ENCODE data around the gene NOLC1. TPM values are rescaled to one million over a fixed set of nuclear protein-coding genes. Genes with fewer than 3 reads are reported as not detected.
A peak's percentile ranks its signal among the peaks of the same experiment; 100 is the strongest.

Gene NOLC1
- total and polyA plus RNA-seq, 2 donors (not counting 1 experiment from before 2014, with no cell fraction given), result 16.5 to 64.7 TPM

GRCh38 chr10:102153093-102153620, 968 bp downstream of the NOLC1 start:
- H3K9me3 ChIP-seq (ENCODE audit: control insufficient read depth, insufficient read depth, low read depth, low read length), result no peaks in the 10 kb centered on the region
- TF ChIP-seq CTCF (conservative IDR thresholded peaks at IDR 0.05 in 1 of 2, IDR thresholded peaks at IDR 0.05 in 1 of 2; ENCODE audit: low read depth in 1 of 2, low read length in 2 of 2), result no peak
- no peak for TF ChIP-seq EZH2 (IDR thresholded peaks at IDR 0.05; ENCODE audit: low read length, missing control alignments)
- H2AFZ ChIP-seq (ENCODE audit: low read length), result no peak overlapping the region
- peak overlapping the region; percentile 95 for H3K4me2 ChIP-seq (ENCODE audit: extremely low read depth, insufficient read depth, low read length)
- no peaks in the 10 kb centered on the region for H3K27me3 ChIP-seq (ENCODE audit: control insufficient read depth, insufficient read depth, low read length)
- H3K4me1 ChIP-seq (ENCODE audit: control insufficient read depth, extremely low read depth, insufficient read depth, low read length), result peaks cover 7% of the 10 kb centered on the region
- peak overlapping the region; percentile 90 for H3K9ac ChIP-seq (ENCODE audit: insufficient read depth, low read length)
- peak overlapping the region; percentile 79 to 100 (median 86) for H3K4me3 ChIP-seq (replicated peaks in 1 of 4; ENCODE audit: control extremely low read depth in 1 of 4, insufficient read depth in 1 of 4, low read depth in 3 of 4, low read length in 4 of 4)
- no peaks in the 10 kb centered on the region for H4K20me1 ChIP-seq (ENCODE audit: control insufficient read depth, extremely low read depth, insufficient read depth, low read length)
- peak overlapping the region; percentile 96 for H3K27ac ChIP-seq (ENCODE audit: insufficient read depth, low read length)
- DNase-seq (ENCODE audit: low read depth in 2 of 2), result peak; percentile 15 to 16
- peaks cover 53% of the 10 kb centered on the region for H3K79me2 ChIP-seq (ENCODE audit: control insufficient read depth, insufficient read depth, low read length)
- peaks cover 22% of the 10 kb centered on the region for H3K36me3 ChIP-seq (ENCODE audit: control insufficient read depth, insufficient read depth, low read length)

DNA sequence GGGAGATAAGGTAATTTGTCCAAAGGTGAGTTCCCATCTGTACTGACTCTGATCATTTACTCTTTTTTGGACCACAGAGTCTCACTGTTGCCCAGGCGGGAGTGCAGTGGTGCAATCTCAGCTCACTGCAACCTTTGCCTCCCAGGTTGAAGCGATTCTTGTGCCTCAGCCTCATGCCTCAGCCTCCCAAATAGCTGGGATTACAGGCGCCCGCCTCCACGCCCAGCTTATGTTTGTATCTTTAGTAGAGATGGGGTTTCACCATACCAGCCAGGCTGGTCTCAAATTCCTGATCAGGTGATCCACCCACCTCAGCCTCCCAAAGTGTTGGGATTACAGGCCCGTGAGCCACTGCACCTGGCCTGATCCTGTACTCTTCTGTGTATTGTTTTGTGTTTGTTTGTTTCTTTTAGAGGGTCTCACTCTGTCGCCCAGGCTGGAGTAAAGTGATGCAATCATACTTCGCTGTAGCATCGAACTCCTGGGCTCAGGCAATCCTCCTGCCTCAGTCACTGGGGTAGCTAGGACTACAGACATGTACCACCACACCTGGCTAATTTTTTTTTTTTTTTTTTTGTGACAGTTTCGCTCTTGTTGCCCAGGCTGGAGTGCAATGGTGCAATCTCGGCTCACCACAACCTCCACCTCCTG, 2.4 kb downstream of the NOLC1 start:
- Histone ChIP-seq H3K27me3 (ENCODE audit: control insufficient read depth, insufficient read depth, low read length) (no peaks in the 10 kb centered on the region), H2AFZ (ENCODE audit: low read length) (no peak overlapping the region), H3K4me1 (ENCODE audit: control insufficient read depth, extremely low read depth, insufficient read depth, low read length) (peaks cover 7% of the 10 kb centered on the region), H3K36me3 (ENCODE audit: control insufficient read depth, insufficient read depth, low read length) (peaks cover 15% of the 10 kb centered on the region), H3K9ac (ENCODE audit: insufficient read depth, low read length) (no peak overlapping the region), H3K27ac (ENCODE audit: insufficient read depth, low read length) (no peak overlapping the region), H3K4me3 (replicated peaks in 1 of 4; ENCODE audit: control extremely low read depth in 1 of 4, insufficient read depth in 1 of 4, low read depth in 3 of 4, low read length in 4 of 4) (no peak overlapping the region), H3K9me3 (ENCODE audit: control insufficient read depth, insufficient read depth, low read depth, low read length) (no peaks in the 10 kb centered on the region), H3K79me2 (ENCODE audit: control insufficient read depth, insufficient read depth, low read length) (peaks cover 53% of the 10 kb centered on the region), H3K4me2 (ENCODE audit: extremely low read depth, insufficient read depth, low read length) (no peak overlapping the region), H4K20me1 (ENCODE audit: control insufficient read depth, extremely low read depth, insufficient read depth, low read length) (no peaks in the 10 kb centered on the region)
- TF ChIP-seq EZH2 (IDR thresholded peaks at IDR 0.05; ENCODE audit: low read length, missing control alignments), result no peak
- no peak for TF ChIP-seq CTCF (conservative IDR thresholded peaks at IDR 0.05 in 1 of 2, IDR thresholded peaks at IDR 0.05 in 1 of 2; ENCODE audit: low read depth in 1 of 2, low read length in 2 of 2)
- no peak for DNase-seq (ENCODE audit: low read depth in 2 of 2)

GRCh38 chr10:102157224-102157623, 5.0 kb downstream of the NOLC1 start:
- Histone ChIP-seq H3K9me3 (ENCODE audit: control insufficient read depth, insufficient read depth, low read depth, low read length) (no peaks in the 10 kb centered on the region), H3K4me1 (ENCODE audit: control insufficient read depth, extremely low read depth, insufficient read depth, low read length) (peaks cover 3% of the 10 kb centered on the region), H4K20me1 (ENCODE audit: control insufficient read depth, extremely low read depth, insufficient read depth, low read length) (no peaks in the 10 kb centered on the region), H3K36me3 (ENCODE audit: control insufficient read depth, insufficient read depth, low read length) (peaks cover 37% of the 10 kb centered on the region), H3K4me3 (replicated peaks in 1 of 4; ENCODE audit: control extremely low read depth in 1 of 4, insufficient read depth in 1 of 4, low read depth in 3 of 4, low read length in 4 of 4) (no peak overlapping the region), H3K27ac (ENCODE audit: insufficient read depth, low read length) (no peak overlapping the region), H2AFZ (ENCODE audit: low read length) (no peak overlapping the region), H3K79me2 (ENCODE audit: control insufficient read depth, insufficient read depth, low read length) (peaks cover 53% of the 10 kb centered on the region), H3K4me2 (ENCODE audit: extremely low read depth, insufficient read depth, low read length) (no peak overlapping the region), H3K27me3 (ENCODE audit: control insufficient read depth, insufficient read depth, low read length) (no peaks in the 10 kb centered on the region), H3K9ac (ENCODE audit: insufficient read depth, low read length) (no peak overlapping the region)
- TF ChIP-seq EZH2 (IDR thresholded peaks at IDR 0.05; ENCODE audit: low read length, missing control alignments) (no peak), CTCF (conservative IDR thresholded peaks at IDR 0.05 in 1 of 2, IDR thresholded peaks at IDR 0.05 in 1 of 2; ENCODE audit: low read depth in 1 of 2, low read length in 2 of 2) (no peak)
- no peak for DNase-seq (ENCODE audit: low read depth in 2 of 2)
